Fibroblast of the aortic adventitia (primary cell): ENCODE results near the gene BICRAL. TPM values are rescaled to one million over a fixed set of nuclear protein-coding genes. Genes with fewer than 3 reads are reported as not detected.
"Not testable (repeated sequence)": the region's sequence is repeated elsewhere in the genome, so short reads cannot be mapped to it uniquely, and the experiment has no call there.

Experiments
- DNase-seq: peaks from one replicate; pipeline ENCODE4 v3.0.0-alpha.2; 2010; ENCODE audit warnings: low read depth
- H3K4me3 ChIP-seq: 2 replicates; pipeline ENCODE4 v1.5.1; 2011; ENCODE audit warnings: low read depth, mild to moderate bottlenecking, control low read depth, low read length, moderate library complexity
- total RNA-seq: library from RNA; depleted of rRNA; stranded (reverse); fragments of >200 nt; gene quantifications from 2 replicates; pipeline ENCODE4 v1.2.3, GENCODE V29; 2012; ENCODE audit warnings: low replicate concordance
- TF ChIP-seq, protein P1 (sequence below): IDR thresholded peaks from 2 replicates; pipeline ENCODE4 v1.5.1; 2011; ENCODE audit warnings: mild to moderate bottlenecking, low read length, control low read depth, inconsistent platforms; ENCODE audit not compliant: insufficient read depth

The BICRAL gene
- total RNA-seq, 1 donor = 15.8 TPM

DNA sequence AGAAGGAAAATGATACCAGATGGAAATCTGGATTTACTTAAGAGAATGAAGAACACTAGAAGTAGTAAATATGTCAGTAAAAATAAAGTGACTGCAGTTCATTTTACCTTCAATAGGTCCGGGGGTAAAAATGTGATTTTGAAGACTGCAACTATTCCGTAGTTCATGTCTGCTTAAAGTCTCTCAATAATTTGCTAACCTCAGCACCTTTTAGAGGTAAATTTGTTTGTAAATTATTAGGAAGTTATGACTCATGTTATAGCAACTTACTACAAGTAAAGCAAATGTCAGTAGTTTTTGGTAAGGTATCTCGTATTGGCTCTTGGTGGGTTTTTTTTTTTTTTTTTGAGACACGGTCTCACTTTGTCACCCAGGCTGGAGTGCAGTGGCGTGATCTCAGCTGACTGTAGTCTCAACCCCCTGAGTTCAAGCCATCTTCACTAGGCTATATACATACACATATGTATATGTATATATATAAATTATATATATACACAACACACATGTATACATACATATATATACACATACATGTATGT lies 32.1 kb downstream of the BICRAL start:
- TF ChIP-seq, protein P1, sequence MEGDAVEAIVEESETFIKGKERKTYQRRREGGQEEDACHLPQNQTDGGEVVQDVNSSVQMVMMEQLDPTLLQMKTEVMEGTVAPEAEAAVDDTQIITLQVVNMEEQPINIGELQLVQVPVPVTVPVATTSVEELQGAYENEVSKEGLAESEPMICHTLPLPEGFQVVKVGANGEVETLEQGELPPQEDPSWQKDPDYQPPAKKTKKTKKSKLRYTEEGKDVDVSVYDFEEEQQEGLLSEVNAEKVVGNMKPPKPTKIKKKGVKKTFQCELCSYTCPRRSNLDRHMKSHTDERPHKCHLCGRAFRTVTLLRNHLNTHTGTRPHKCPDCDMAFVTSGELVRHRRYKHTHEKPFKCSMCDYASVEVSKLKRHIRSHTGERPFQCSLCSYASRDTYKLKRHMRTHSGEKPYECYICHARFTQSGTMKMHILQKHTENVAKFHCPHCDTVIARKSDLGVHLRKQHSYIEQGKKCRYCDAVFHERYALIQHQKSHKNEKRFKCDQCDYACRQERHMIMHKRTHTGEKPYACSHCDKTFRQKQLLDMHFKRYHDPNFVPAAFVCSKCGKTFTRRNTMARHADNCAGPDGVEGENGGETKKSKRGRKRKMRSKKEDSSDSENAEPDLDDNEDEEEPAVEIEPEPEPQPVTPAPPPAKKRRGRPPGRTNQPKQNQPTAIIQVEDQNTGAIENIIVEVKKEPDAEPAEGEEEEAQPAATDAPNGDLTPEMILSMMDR = no peak
- DNase-seq = no peak
- H3K4me3 ChIP-seq = no peak overlapping the region

- not testable (repeated sequence) for DNase-seq, H3K4me3 ChIP-seq
These were observed 33.9 kb downstream of the BICRAL start for GRCh38 chr6:42815726-42816125.

DNA sequence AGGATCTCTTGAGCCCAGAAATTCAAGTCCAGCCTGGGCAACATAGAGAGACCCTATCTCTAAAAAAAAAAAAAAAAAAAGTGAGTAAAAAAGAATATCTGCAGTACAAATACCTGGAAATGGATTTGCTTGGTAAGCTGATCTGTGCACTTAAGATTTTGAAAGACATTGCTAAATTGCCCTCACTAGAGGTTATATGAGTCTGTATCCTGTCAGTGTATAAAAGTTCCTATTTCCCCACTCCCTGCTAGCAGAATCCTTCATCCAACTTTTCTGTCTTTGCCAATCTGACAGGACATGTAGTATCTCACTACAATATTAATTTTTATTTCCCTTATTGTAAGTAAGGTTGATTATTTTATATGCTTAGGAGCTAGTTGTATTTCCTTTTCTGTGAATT lies 36.1 kb downstream of the BICRAL start:
- TF ChIP-seq, protein P1 = no peak
- DNase-seq = no peak
- H3K4me3 ChIP-seq = no peak overlapping the region

DNA sequence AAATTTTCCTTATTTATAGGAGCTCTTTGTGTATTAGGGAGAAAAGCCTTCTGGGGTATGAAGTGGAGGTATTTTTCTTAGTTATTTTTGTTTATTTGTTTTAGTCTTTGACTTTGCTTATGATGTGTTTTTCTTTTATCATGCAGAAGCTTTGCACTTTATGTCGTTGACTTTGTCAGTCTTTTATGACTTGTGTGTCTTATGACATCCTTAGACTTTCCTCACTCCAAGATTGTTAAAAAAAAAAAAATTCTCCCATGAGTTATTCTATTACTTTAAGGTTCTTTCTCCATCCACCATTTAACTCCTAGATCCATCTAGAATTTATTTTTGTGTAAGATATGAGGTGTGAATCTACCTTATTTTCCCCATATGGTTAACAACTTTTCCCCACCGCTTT lies 36.6 kb downstream of the BICRAL start:
- DNase-seq = no peak
- TF ChIP-seq, protein P1 = no peak
- H3K4me3 ChIP-seq = no peak overlapping the region

GRCh38 chr6:42818878-42819277 lies 37.0 kb downstream of the BICRAL start:
- TF ChIP-seq, protein P1 = no peak
- no peak overlapping the region for H3K4me3 ChIP-seq
- DNase-seq = no peak

- no peak overlapping the region for H3K4me3 ChIP-seq
- DNase-seq = peak; percentile 54
- TF ChIP-seq, protein P1 = peak; percentile 57
These were observed 38.1 kb downstream of the BICRAL start for GRCh38 chr6:42819803-42820511.

DNA sequence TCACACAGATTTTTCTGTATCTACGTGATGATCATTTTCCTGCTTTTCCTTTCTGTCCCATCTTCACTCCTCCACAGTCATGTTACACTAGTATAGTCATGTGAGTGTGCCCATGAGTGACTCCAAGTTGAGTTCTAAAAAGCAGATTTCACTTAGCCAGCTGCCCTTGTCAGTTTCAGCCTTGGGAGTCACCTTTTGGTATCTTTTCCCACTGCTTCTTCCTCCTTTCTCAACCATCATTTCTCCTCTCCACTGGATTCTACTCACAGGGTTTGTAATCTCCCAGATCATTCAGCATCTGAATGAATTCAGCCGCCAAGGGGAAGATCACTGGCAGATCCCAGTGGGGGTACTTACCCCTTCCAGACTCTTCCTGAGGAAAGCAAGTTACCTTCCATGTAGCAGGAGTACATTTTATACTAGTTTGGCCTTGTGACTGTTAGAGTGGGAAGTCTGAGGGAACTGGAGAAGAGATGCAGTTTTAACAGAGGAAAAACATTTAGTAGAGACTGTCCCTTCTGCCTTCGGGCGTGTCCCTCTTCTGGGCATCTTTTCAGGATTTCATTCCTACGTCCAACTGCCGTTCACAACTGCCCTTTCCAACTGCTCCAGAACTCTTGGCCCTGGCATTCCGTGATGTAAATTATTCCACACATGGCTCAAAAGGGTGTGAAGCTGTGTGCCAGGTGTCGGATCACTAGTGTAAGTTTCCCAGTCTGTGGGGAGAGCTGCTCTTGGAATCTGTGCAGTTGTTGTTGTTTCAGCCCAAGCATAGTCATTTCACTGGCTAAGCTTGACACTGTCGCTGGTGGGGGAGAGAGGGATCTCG lies 38.9 kb downstream of the BICRAL start:
- TF ChIP-seq, protein P1 = no peak
- H3K4me3 ChIP-seq = no peak overlapping the region
- peak; percentile 76 for DNase-seq
